ENCODE data around the gene CCDC78.
A peak's percentile ranks its signal among the peaks of the same experiment; 100 is the strongest.

CCDC78 gene

DNA sequence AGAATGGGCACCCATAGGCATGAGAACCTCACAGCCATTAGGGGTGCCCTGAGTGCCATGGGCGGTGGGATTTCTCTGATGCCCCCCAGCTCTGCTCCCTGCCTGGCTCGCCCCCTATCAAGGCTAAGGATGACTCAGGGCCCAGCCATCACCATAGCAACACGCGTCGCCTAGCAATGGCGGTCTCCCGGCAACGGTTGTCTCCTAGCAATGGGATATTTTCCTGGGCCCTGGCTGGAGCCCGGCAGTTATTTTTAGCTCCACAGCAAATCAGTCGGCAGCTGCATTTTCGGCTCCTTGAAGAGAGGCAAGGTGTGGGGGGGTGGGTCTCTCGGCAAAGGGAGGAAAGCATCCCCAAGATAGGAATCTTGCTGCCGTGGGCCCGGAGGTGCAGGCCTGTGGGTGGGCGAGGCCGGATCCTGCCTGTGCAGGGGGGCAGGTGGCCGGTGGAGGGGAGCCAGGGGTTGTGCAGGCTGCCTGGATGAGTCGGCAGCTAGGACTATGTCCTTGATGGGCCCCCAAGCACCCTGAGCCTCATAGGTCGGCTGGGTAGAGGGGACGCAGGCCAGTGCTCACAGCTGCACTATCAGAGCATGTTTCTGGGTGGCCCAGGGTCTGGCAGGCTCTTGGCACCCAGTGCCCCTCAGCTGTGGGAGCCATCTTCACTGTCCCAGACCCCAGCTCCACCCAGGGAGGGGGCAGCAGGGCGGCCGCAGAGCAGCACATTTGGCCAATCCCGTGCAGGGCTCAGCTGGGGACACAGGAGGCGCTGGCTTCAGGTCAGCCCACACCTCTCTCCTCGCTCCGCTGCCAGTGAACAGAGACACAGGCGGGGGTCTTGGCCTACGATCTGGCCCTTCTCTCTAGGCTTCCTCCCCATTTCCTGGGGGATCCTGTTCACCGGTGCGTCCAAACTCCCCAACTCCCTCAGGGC lies 16.4 kb downstream of the CCDC78 start:
- DNase-seq: peak; percentile 57 to 81

DNA sequence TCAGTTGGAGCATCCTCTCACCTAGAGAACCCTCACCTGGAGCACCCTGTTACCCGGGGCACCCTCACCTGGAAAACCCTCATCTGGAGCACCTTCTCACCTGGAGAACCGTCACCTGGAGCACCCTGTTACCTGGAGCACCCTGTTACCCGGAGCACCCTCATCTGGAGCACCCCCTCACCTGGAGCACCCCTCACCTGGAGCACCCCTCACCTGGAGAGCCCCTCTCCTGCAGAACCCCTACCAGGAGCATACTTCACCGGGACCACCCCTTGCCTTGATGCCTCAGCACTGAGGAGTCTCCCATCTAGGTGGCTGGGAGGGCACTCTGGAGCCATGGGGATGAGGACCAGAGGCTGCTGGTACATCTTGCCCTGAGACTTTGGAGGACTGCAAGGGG lies 17.3 kb downstream of the CCDC78 start:
- DNase-seq: no peak

DNA sequence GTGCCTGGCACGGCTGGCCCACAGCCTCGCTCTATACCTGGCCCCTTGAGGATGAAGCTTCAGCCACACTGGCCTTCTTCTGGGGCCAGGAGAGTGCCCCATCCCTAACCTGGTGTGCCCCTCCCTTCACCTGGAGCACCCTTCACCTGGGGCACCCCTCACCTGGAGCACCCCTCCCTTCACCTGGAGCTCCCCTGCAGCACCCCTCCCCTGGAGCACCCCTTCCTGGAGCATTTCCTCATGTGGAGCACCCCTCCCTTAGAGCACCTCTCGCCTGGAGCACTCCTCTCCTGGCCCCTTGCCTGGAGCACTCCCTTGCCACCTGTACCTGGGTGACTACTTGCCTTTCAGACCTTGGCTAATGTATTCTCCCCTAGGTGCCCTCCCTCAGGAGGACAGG lies 18.2 kb downstream of the CCDC78 start:
- no peak for DNase-seq

DNA sequence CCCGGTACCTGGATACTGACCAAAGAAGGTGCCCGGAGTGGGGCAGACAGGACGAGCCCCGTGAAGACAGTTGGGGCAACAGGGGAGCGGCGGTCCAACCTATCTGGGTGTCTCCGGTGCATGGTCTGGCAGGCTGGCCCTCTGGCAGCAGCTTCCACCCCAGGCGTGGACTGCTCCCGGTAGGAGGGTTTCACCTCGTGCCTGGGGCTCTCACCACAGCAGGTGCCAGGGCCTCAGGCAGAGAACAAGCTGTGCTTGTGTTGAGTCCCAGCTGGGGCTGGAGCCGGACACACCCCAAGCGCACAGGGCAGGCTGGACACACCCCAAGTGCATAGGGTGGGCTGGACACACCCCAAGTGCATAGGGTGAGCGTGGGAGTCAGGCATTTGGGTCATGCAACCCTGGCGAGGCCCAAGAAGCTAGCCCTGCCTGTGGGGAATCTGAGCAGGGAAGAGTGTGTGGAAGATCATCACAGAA lies 19.1 kb downstream of the CCDC78 start:
- peak in 1 of 2 experiments; percentile 31 for DNase-seq

DNA sequence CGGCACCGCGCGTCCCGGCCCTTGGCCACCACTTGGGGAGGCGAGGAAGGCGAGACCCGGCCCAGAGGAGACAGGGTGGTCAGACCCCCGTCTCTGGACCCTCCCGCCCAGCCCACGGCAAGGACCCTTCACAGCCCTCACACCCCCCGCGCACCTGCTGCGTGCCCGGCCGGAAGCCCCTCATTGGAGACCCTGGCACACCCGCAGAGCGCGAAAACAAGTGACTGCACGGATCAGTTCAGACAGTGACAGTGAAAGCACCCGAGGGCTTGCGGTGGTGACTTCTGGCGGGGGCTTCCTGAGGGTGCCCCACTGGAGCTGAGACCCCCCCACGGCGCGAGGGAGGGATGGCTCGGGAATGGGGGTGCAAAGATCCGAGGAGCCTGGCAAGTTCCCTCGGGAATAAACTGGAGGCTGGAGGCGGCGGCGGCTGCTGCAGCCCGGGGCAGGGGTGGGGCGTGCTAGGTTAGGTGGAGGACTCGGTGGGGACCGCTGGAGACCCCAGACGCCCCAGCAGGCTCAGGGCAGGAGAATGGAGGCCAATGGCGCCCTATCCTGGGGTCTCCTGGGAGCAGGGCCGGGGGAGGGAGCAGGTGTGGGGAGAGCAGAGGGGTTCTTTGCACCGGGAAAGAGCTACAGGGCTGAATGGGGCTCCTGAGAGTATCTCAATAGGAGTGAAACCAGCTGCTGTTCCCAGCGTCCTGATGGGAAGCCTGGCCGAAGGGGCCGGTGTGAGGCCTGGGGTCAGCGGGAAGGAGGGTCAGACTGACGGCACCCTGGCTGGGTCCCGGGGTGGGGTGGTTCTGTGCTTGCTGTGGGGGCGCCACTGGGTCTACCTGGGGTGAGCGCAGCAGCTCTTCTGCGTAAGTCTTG lies 19.8 kb downstream of the CCDC78 start:
- DNase-seq: peak in 1 of 2 experiments; percentile 64

DNA sequence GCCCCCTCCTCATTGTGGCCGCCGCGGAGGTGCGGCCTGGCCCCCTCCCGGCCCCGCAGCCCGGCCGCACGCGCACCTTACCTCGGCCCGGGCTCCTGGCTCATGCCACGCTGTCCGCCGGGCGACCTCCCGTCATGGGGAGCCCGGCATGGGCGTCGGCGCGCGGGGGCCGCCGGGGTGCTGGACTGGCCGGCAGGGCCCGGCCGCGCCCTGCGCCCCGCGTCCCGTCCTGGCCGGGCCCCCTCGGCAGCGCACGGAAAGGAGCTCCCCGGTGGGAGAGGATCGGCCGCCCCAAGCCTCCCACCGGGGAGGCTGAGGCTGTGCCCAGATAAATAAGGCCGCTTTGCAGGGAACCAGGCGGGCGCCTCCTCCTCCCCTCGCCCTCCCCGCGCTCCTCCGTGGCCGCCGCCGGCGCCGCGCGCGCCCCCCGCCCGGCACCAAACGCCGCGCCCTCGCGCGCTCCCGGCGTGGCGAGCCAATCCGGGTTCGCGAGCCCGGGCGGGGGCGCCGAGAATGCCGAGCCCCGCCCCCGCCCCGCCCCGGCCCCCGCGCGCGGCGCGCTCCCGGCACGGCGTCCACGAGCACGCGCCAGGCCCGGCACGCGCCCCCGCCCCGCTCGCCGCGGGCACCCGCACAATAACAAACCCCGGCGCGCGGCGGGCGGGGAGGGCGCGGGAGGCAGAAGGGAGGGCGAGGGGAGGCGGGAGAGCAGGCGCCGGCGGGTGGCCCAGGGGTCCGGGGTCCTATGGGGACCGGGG lies 20.6 kb downstream of the CCDC78 start, which contains the start of gene FBXL16:
Gene FBXL16, minus strand, starts transcription at position 371 of the 758 bp plus-strand sequence. CDS start 8,396 bp downstream, outside the sequence.
- peak in 1 of 2 experiments; percentile 80 for DNase-seq

DNA sequence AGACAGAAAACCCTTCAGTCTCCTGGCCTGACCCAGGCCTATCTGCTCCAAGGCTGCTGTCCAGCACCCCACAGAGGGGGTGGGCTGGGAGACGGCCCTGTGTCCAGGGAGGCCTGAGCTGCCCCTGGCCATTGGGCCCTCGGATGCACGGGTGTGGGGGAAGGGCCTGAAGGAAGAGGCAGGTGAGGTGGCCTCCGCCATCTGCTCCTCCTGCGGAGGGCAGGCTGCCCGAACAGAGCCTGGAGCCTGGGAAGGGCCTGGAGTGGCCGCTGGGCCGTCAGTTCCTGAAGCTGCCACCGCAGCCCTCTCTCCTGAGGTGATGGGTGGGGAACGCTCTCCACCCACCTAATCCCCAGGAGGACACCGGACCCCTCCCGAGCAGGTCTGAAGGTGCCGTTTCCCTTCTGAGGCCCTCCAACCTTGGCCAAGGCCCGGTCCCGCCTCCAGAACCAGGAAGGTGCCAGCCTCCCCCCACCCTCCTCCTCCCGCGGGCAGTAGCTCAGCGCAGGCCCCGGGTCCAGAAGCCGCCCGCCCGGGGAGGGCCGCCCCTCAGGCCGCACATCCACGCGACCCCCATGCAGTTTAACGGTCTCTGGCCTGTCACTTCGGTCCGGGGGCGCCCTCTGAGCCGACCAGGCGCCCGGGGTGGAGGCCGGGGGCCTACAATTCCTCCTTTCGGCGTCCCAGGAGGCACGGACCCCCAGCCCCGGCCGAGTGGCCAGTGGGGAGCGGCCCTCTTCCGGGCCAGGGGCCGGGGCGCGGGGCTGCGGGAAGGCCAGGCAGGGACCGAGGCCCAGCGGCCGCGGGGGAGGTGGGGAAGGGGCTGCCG lies 21.5 kb downstream of the CCDC78 start:
- no peak for DNase-seq

DNA sequence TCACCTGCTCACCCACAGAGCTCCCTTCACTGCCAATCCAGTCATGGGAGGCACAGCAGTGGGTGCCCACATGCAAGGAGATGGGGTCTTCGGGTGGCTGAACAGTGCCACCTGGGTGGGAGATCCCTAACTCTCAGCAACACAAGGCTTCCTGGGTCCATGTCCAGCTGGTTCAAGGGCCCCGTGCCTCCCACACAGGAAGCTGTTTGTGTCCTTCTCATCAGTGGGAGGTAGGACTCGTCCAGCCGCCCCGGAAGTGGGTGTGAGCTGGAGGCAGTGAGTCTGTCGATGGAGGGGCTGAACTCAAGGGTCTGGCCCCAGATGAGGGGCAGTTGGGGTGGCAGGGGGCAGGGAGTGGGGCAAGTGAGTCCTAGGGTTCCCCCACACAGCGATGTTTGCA lies 22.2 kb downstream of the CCDC78 start:
- DNase-seq: no peak

DNA sequence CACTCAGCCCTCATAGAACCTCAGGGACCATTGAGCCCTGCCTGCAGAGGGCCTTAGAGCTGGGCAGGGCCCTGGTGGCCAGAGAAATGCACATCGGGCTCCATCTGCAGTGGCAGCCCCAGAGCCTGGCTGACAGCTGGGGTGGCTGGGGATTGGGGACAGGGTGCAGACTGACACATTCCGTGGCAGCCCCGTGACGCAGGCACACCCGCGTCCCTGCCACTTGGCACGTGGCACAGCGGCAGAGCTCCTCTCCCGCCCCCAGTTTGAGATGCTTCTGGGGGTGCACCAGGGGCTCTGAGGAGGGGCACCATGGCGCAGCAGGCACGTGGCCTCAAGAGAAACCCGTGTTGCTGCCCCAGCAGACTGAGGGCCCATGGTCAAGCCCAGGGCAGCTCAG lies 22.8 kb downstream of the CCDC78 start:
- DNase-seq: no peak

DNA sequence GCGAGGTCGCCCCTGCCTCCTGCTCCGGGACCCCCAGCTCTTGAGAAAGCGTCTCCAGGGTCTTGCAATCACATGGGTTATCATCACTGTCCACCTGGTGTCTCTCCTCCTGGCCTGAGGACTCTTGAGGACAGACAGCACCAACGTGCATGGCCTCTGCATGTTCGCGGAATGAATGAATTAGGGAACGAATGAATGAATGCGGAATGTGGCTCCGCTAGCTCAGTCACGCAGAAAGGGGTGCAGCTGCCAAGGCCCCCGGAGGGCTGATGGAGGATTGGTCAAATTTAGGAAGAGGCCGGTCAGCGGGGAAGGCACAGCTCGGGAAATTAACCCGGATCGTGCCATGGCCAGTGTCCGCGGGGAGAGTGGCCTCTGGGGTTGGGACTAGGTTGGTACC lies 23.9 kb downstream of the CCDC78 start:
- no peak for DNase-seq

DNA sequence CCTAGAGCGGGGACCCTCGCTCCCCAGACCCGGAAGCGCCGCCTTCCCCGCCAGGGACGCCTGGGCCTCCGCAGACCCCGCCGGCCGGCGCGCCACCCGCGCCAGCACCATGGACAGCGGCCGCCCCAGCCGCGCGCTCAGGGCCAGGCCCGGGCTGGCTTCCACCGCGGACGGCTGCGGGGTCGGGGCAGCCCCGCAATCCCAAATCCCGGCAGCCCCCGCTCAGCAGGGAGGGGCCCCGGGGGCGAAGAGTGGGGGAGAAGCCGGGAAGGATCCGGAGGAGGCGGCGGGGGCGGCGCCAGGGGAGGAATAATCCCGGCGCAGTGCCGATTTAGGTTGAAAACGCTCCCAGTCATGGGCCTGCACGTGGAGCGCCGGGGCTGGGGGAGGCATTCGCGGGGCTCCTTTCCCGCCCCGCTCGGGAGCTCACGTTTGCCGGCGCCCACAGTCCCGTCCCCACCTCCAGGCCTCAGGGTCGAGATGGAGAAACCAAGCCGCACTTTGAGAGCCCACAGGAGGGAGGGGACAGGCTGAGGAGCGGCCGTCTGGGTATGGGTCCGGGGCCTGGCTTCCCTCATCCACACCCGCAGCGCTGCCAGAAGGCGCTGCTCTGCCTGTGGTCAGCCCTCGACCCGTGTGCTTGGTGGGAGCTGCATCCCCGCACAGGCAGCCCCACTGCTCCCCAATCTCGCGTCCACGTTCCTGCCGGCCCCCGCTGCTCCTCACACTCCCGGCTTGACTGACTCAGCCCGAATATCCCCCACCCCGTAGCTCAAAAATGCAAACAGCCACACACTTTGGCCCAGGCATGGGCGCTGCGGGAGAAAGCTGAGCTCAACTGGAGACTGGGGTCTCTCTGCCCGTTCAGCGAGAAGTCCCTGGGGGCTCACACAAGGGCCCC lies 25.3 kb downstream of the CCDC78 start:
- DNase-seq: no peak

DNA sequence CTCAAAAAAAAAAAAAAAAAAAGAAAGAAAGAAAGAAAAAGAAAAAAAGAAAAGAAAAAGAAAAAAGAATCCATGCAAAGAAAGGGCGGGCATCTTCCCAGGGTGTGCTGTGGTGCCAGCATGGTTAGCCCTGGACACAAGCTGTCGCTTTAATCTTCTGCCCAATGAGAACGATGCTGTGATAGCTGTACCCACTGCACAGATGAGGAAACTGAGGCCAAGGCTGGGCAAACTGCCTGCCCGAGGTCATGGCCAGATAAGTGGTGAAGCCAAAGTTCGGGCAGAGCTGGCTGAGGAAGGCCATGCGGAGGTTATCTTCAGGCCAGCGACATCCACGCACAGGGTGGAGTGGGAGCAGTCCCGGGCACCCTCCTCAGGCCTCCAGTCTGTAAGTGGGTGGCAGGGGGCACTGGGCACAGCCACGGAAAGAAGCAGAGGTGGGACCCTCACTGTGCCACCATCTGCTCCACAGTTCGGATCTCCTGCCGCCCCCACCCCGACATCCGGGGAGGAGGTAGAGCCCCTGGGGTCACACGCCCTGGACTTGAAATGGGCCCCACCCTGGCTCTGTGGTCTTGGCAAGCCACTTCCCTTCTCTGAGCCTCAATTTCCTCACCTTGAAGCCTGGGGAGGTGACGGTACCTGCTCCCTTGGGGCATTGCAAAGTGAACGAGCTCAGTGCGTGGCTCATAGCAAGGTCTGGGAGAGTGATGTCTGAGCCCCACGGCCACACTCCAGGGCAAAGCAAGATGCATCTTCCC lies 27.2 kb downstream of the CCDC78 start:
- DNase-seq: no peak

DNA sequence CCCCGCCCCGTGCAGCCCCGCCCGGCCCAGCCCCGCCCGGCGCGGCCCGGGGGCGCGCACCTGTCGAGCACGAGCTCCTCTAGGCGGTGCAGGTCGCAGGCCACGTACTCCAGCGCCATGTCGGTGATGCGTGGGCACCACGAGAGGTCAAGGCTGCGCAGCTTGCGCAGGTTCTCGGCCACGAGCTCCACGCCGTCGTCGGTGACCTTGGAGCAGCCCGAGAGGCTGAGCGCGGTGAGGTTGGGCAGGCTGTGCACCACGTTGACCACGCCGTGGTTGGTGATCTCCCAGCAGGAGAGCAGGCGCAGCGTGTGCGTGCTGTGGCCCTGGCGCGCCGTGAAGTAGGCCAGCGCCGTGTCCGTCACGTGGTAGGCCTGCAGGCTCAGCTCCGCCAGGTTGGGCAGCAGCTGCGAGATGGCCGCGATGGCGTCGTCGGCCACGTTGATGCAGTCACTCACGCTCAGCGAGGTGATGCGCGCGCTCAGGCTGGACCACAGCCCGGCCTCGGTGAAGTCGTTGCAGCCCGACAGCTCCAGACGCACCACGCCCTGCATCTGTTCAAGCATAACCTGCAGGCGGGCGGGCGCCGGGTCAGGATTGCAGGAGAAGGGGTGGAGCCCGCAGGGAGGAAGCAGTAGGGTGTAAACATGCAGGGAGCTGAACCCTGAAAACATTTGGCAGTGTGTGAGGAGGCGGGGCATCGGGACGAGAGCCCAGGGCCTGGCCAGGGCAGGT lies 30.7 kb downstream of the CCDC78 start:
- peak; percentile 81 to 88 for DNase-seq

DNA sequence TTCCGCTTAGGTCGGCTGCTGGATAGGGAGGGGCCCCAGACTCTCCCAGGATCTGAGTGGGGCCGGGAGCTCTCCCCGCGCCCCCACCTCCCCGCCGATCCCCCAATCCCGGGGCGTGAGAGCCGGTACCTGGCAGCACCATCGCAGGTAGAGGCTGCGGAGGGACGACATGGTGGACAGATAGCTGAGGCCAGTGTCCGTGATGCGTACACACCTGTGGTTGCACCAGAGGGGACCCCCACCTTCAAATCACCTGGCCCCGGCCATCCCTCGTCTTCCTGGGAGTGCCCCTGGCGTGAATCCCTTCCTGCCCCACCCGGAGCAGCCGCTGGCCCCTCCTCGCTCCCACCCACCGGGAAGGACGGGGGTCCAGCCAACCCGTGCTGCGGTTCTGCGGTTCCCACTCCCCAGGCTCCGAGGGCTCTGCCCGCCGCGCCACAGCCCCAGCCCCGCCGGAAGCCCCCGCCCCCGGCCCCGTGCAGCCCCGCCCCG lies 31.3 kb downstream of the CCDC78 start:
- DNase-seq: no peak

DNA sequence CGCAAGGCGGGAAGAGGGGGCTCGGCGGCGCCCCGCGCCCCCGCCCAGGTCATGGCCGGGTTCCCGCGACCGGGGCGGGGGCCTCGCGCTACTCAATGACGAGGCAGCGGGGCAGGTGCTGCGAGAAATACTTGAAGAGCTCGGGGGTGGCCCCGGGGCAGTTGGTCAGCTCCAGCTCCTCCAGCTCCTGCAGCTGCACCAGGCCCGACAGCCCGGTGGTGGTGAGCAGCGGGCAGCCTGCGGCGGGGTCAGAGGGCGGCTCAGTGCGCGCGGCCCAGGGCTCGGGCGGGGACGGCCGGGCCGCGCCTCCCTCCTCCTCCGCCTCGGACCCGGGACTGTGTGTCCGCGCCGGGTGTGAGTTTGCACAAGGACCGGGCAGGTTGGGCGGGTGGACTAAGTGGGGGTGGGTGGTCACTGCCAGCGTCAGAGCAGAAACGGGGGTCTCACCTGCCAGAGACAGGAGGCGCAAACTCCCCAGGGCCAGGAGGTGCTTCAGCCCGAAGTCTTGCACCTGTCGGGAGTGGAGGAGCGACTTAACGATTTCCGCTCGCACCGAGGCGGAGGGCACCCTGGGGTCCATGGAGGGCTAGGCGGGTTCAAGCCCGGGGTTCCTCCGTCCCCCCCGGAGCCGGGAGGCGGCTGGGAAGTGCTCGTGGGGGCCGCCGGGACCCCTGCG lies 31.9 kb downstream of the CCDC78 start:
- no peak for DNase-seq

DNA sequence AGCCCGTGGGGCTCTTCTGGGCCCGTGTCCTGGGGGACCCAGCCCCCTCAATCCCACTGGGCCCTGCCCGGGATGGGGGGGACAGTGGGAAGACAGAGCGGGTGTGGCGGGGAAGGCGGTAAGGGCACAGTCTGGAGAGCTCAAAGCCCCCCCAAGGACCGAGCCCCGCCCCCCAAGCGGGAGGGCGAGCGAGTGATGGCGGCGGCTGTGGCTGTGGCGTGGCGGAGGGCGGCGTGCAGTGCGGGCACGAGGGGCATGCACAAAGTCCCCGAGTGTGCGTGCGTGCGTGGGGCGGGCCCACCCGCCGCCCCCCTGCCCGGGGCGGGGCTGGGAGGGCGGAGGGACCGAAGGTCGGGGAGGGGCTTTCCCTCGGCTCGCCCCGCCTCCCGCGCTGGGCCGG lies 32.5 kb downstream of the CCDC78 start:
- DNase-seq: no peak

DNA sequence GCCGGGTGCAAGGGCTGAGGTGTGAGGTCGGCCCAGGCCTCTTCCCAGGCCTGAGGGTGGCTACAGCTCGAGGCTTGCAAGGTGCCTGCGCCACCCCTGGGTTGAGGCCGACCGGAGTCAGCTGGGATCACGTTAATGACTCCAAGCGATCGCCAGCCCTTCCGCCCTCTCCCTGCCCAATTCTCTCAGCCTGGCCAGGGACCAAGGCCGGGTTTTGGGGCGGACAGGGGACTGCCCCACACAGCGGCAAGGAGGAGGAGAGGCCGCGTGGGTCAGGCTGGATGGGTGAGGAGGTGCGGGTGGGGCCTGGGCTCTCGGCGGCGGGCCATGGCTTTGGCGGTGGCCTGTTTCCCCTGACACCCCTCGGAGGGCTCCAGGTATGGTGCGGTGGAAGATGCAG lies 32.9 kb downstream of the CCDC78 start:
- no peak for DNase-seq

DNA sequence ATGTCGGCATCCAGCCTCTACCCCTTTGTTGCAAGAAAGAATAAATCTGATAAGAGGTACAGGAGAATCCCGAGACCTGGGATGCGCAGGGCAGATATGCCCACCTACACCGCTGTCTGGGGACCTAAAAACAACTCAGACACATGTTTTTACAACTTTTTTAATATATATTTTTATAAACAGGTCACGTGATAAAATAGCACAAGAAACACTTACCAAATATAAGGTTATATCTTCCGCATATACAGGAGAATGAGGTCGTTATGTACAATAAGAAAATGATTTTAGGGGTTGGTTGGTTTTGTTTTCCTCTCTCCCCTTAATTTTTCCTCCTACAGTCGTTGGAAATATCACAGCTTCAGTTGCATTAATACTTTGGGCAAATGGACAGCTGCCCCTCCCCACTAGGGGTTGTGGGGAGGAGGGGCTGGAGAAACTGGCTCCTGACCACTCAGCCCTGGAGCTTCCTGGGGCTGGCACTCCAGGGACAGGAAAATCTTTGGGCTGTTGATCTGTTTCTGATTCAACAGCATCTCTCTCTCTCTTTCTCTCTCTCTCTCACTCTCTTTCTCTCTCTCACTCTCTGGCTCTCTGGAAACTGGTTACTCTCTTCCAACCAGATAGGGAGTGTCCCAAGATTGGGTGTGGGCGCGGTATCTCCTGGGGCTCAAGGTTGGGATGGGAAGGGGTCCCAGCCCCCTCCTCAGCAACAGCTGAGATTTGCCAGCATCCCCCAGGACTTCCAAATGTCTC lies 33.7 kb downstream of the CCDC78 start:
- DNase-seq: no peak
